Neuron (in vitro differentiated cells): ENCODE data around the gene GSC2.
"Not testable (repeated sequence)": the region's sequence is repeated elsewhere in the genome, so short reads cannot be mapped to it uniquely, and the experiment has no call there.

Experiments
- H2AFZ ChIP-seq: one replicate; pipeline ENCODE4 v1.6.1; 2013; ENCODE audit warnings: low read depth, mild to moderate bottlenecking, inconsistent platforms, low read length, moderate library complexity
- H3K27me3 ChIP-seq: one replicate; pipeline ENCODE4 v1.6.1; 2013; ENCODE audit warnings: low read length; ENCODE audit not compliant: insufficient read depth
- H3K36me3 ChIP-seq: one replicate; pipeline ENCODE4 v1.6.1; 2013; ENCODE audit warnings: low read length; ENCODE audit not compliant: insufficient read depth
- H3K4me1 ChIP-seq: one replicate; pipeline ENCODE4 v1.6.1; 2013; ENCODE audit warnings: low read length; ENCODE audit not compliant: insufficient read depth
- H3K4me3 ChIP-seq: 2 replicates; pipeline ENCODE4 v1.5.1; 2013; ENCODE audit warnings: mild to moderate bottlenecking, low read length, moderate library complexity
- H3K9me3 ChIP-seq: one replicate; pipeline ENCODE4 v1.6.1; 2013; ENCODE audit warnings: low read length

Gene GSC2

DNA sequence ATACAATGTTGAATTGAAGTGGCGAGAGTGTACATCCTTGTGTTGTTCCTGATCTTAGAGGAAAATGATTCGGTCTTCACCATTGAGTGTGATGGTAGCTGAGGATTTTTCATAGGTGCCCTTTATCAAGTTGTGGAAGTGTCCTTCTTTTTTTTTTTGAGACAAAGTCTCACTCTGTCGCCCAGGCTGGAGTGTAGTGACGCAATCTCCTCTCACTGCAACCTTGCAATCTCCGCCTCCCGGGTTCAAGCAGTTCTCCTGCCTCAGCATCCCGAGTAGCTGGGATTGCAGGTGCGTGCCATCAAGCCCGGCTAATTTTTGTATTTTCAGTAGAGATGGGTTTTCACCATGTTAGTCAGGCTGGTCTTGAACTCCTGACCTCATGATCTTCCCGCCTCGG lies 8.6 kb upstream of the GSC2 start:
- not testable (repeated sequence) for H3K27me3 ChIP-seq, H2AFZ ChIP-seq, H3K36me3 ChIP-seq, H3K4me3 ChIP-seq, H3K9me3 ChIP-seq, H3K4me1 ChIP-seq

DNA sequence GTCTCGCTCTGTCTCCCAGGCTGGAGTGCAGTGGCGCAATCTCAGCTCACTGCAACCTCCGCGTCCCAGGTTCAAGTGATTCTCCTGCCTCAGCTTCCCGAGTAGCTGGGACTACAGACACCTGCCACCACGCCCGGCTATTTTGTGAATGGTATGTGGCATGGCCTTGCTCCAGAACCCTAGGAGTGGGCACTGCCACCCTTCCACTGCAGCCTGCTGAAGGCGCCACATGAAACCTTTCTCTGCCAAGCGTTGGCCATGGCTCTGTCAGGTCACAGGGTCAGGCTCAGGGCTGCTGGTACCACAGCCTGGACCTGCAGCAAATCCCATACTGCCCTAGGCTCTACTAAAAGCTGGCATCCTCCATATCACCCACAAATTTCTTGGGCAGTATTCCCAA lies 6.0 kb upstream of the GSC2 start:
- not testable (repeated sequence) for H3K4me1 ChIP-seq, H2AFZ ChIP-seq, H3K36me3 ChIP-seq, H3K4me3 ChIP-seq, H3K9me3 ChIP-seq
- H3K27me3 ChIP-seq: peaks cover 26% of the 10 kb centered on the region

GRCh38 chr22:19152942-19153883 lies 3.1 kb upstream of the GSC2 start:
- Histone ChIP-seq H3K4me1 (no peaks in the 10 kb centered on the region), H2AFZ (no peak overlapping the region), H3K4me3 (no peak overlapping the region), H3K36me3 (no peaks in the 10 kb centered on the region), H3K9me3 (peaks cover 5% of the 10 kb centered on the region), H3K27me3 (peaks cover 54% of the 10 kb centered on the region)

- Histone ChIP-seq H2AFZ (no peak overlapping the region), H3K4me3 (no peak overlapping the region), H3K36me3 (no peaks in the 10 kb centered on the region), H3K27me3 (peaks cover 70% of the 10 kb centered on the region), H3K9me3 (peaks cover 5% of the 10 kb centered on the region), H3K4me1 (no peaks in the 10 kb centered on the region)
Observed at GRCh38 chr22:19151329-19152191, 1.5 kb upstream of the GSC2 start.

GRCh38 chr22:19150482-19151328 lies 613 bp upstream of the GSC2 start:
- Histone ChIP-seq H3K27me3 (peaks cover 76% of the 10 kb centered on the region), H3K4me1 (no peaks in the 10 kb centered on the region), H3K4me3 (no peak overlapping the region)

DNA sequence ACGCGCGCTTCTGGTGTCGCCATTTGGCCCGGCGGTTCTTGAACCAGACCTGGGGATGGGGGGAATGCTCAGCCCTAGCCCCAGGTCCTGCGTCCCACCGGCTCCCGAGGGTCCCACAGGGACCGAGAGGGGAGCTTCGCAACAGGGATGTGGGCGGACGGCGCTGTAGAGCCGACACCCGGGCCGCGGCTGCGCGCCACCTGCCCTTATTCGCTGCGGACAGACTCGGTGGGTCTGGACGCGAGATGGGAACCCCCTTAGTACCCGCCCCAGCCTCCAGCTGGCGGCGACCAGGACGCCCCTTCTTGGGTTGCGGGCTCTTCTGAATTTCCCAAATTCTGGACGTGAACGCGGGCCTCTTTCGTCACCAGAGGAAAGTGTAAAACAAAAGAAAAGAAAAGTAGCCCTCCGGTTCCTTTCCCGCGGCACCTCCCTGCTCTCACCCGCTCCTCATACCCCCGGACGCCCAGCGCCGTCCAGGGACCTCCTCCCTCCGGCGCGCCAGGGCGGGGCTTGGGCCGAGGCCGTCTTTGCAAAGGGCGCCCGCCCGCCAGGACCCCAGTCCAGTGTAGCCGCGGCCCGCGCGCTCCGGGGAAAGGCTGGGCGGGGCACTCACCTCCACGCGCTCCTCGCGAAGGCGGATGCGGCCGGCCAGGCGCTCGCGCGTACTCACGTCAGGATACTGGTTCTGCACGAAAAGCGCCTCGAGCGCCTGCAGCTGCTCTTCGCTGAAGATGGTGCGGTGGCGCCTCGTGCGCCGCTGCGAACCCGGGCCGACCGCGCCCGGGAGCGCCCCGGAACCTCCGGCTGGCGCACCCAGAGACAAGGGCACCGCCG lies 827 bp downstream of the GSC2 start:
- peaks cover 76% of the 10 kb centered on the region for H3K27me3 ChIP-seq
- H3K4me1 ChIP-seq: no peaks in the 10 kb centered on the region
- H3K9me3 ChIP-seq: peaks cover 5% of the 10 kb centered on the region
- no peak overlapping the region for H2AFZ ChIP-seq
- H3K36me3 ChIP-seq: no peaks in the 10 kb centered on the region
- H3K4me3 ChIP-seq: no peak overlapping the region

More at GRCh38 chr22:19150482-19151328, 613 bp upstream of the GSC2 start:
- Histone ChIP-seq H3K36me3 (no peaks in the 10 kb centered on the region), H2AFZ (no peak overlapping the region), H3K9me3 (peaks cover 5% of the 10 kb centered on the region)

DNA sequence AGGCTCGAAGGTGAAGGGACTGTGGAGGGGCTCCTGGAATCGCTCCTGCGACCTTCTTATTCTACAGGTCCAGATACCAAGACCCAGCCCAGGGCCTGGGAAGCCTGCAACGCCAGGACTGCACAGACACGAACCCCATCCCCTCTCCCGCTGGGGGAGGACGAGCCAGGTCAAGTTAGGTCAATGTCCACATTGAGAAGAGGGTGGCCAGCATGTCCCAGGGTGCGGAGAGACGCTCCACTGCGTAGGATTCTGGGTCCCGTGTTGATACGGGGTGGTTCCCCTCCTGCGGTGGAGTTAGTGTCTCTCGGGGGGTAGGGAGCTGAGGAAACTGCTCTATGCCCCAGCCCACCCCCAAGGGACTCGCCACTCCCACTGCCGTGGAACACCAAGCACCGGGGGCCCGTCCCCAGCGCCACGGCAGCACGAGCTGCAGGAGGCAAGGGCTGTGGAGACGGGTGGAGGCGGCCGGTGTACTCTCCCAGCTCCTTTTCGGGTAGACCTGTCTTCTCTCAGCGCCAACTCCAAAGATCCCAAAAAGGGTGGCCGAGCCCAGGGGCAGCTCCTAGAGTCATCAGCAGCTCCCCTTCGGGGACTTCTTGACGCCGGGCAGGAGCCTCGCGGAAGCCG lies 1.6 kb downstream of the GSC2 start:
- H2AFZ ChIP-seq: no peak overlapping the region
- peaks cover 5% of the 10 kb centered on the region for H3K9me3 ChIP-seq
- H3K4me1 ChIP-seq: peaks cover 4% of the 10 kb centered on the region
- H3K4me3 ChIP-seq: no peak overlapping the region
- peaks cover 71% of the 10 kb centered on the region for H3K27me3 ChIP-seq
- H3K36me3 ChIP-seq: no peaks in the 10 kb centered on the region

GRCh38 chr22:19147195-19147780 lies 2.8 kb downstream of the GSC2 start:
- Histone ChIP-seq H3K36me3 (peaks cover 4% of the 10 kb centered on the region), H2AFZ (no peak overlapping the region), H3K4me1 (peaks cover 4% of the 10 kb centered on the region), H3K4me3 (no peak overlapping the region), H3K9me3 (peaks cover 5% of the 10 kb centered on the region), H3K27me3 (peaks cover 62% of the 10 kb centered on the region)

- peaks cover 4% of the 10 kb centered on the region for H3K4me1 ChIP-seq
- peaks cover 53% of the 10 kb centered on the region for H3K27me3 ChIP-seq
- H3K4me3 ChIP-seq: no peak overlapping the region
- H3K36me3 ChIP-seq: peaks cover 12% of the 10 kb centered on the region
- H3K9me3 ChIP-seq: peaks cover 4% of the 10 kb centered on the region
- H2AFZ ChIP-seq: no peak overlapping the region
Observed at GRCh38 chr22:19146215-19146968, 3.7 kb downstream of the GSC2 start.

- peaks cover 30% of the 10 kb centered on the region for H3K27me3 ChIP-seq
- H2AFZ ChIP-seq: no peak overlapping the region
- H3K4me1 ChIP-seq: peaks cover 4% of the 10 kb centered on the region
- H3K9me3 ChIP-seq: peaks cover 4% of the 10 kb centered on the region
- H3K36me3 ChIP-seq: peaks cover 36% of the 10 kb centered on the region
- peak overlapping the region; percentile 96 for H3K4me3 ChIP-seq
Observed at GRCh38 chr22:19143967-19144400, 6.1 kb downstream of the GSC2 start.

DNA sequence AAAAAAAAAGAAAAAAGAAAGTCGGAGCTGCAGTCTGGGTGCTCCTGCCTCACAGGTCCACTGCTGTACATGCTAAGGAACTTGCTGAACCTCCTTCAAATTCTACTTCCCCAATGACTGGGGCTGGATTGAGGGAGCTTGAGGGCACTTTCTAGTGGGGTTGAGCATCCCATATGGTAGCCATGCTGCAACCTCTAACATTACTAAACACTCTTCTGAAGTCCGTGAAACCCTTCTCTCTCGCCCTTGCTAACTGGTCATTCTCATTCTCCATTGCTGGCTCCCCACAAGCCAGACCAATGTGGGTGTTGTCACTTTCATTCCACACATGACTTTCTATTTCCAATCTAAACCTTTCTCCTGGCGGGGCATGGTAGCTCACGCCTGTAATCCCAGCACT lies 6.9 kb downstream of the GSC2 start:
- H3K27me3 ChIP-seq: peaks cover 22% of the 10 kb centered on the region
- H3K4me3 ChIP-seq: peak overlapping the region; percentile 96
- peaks cover 43% of the 10 kb centered on the region for H3K36me3 ChIP-seq
- H3K4me1 ChIP-seq: peaks cover 4% of the 10 kb centered on the region
- no peaks in the 10 kb centered on the region for H3K9me3 ChIP-seq
- H2AFZ ChIP-seq: no peak overlapping the region
